HG03064 (cell line): ENCODE measurements around the gene SH2D6.
"Not testable (repeated sequence)": the region's sequence is repeated elsewhere in the genome, so short reads cannot be mapped to it uniquely, and the experiment has no call there.

Source experiments
- ATAC-seq: cut with Tn5 transposase; IDR thresholded peaks from one replicate; pipeline ENCODE4 v1.9.1; 2021; ENCODE audit warnings: low read depth; ENCODE audit not compliant: unreplicated experiment

SH2D6 gene

GRCh38 chr2:85459771-85460170 is 41.3 kb downstream of the SH2D6 start:
- no peak for ATAC-seq

GRCh38 chr2:85462322-85462721 is 43.8 kb downstream of the SH2D6 start:
- ATAC-seq, result no peak

- no peak for ATAC-seq
These were observed 49.7 kb downstream of the SH2D6 start for GRCh38 chr2:85468096-85468703.

- ATAC-seq, result no peak
These were observed 50.3 kb downstream of the SH2D6 start for GRCh38 chr2:85468704-85469349.

GRCh38 chr2:85470850-85471800 is 52.6 kb downstream of the SH2D6 start:
- ATAC-seq, result no peak

- ATAC-seq, result no peak
These were observed 53.7 kb downstream of the SH2D6 start for GRCh38 chr2:85472261-85472660.

- no peak for ATAC-seq
These were observed 57.4 kb downstream of the SH2D6 start for GRCh38 chr2:85475799-85476490.

GRCh38 chr2:85476624-85477023 is 58.1 kb downstream of the SH2D6 start:
- no peak for ATAC-seq

- ATAC-seq, result no peak
These were observed 59.4 kb downstream of the SH2D6 start for GRCh38 chr2:85477884-85478283.

GRCh38 chr2:85481818-85482777 is 63.6 kb downstream of the SH2D6 start:
- no peak for ATAC-seq

GRCh38 chr2:85484615-85485014 is 66.1 kb downstream of the SH2D6 start:
- ATAC-seq, result not testable (repeated sequence)

- ATAC-seq, result no peak
These were observed 67.3 kb downstream of the SH2D6 start for GRCh38 chr2:85485815-85486214.
